K562 (cell line): ENCODE measurements around the gene H3-3A. TPM values are rescaled to one million over a fixed set of nuclear protein-coding genes. Genes with fewer than 3 reads are reported as not detected.
A peak's percentile ranks its signal among the peaks of the same experiment; 100 is the strongest.

ENCODE experiments used
- ATAC-seq: fragments of 200-7000 bp; cut with Tn5 transposase; 3 replicates; pipeline ENCODE4 v1.9.1; 2020; ENCODE audit warnings: moderate library complexity
- BruUV-seq: library from RNA; stranded (reverse); fragments of 400-500 nt; replicated peaks from 2 replicates; lab custom pipeline; 2021; lab: Mats Ljungman, UMichigan
- CTCF ChIA-PET: fragments of 300-600 bp; formaldehyde crosslinking; extraction: SDS; loops from one replicate; lab custom pipeline; 2021; ENCODE audit warnings: low intra/inter-chr PET ratio; lab: Yijun Ruan, JAX
- POLR2A ChIA-PET: fragments of 300-600, 350-650 bp; sonication (Branson Sonifier 250); formaldehyde crosslinking; extraction: SDS; loops from one replicate; lab custom pipeline; 2021; ENCODE audit warnings: antibody characterized with exemption, inconsistent platforms; lab: Yijun Ruan, JAX
- DNase-seq, 4 experiments: peaks; one replicate each; pipeline versions ENCODE4 v3.0.0 to v3.0.0-alpha.2; 2011 to 2018; ENCODE audit warnings: low spot score in 3 of 4, mixed read lengths in 3 of 4; ENCODE audit errors: extremely low read depth in 1 of 4
- FAIRE-seq: peaks from 2 replicates; lab custom pipeline; 2011; peaks lifted over from hg19 to GRCh38; lab: Jason Lieb, UNC
- H2AFZ ChIP-seq: 2 replicates; pipeline ENCODE4 v1.6.0; 2011; ENCODE audit warnings: low read depth, low read length, control low read depth, inconsistent platforms
- H3K27ac ChIP-seq: fragments of 200-600 bp; 3 replicates; pipeline ENCODE4 v1.8.0; 2011; ENCODE audit warnings: low read depth, mild to moderate bottlenecking, control low read depth, inconsistent platforms, low read length, moderate library complexity, mixed read lengths; ENCODE audit errors: extremely low read depth
- H3K27me3 ChIP-seq, 2 experiments: fragments of 300-600 bp in 1 of 2; 2 replicates in 1 of 2; 3 replicates in 1 of 2; pipeline versions ENCODE4 v1.6.0 to v1.8.0; 2011; ENCODE audit warnings: inconsistent platforms in 2 of 2, low read length in 2 of 2, mild to moderate bottlenecking in 1 of 2, mixed read lengths in 1 of 2, moderate library complexity in 1 of 2; ENCODE audit not compliant: control insufficient read depth in 2 of 2, insufficient read depth in 2 of 2
- H3K36me3 ChIP-seq: fragments of 300-600 bp; 3 replicates; pipeline ENCODE4 v1.8.0; 2011; ENCODE audit warnings: mild to moderate bottlenecking, low read length, inconsistent platforms; ENCODE audit not compliant: control insufficient read depth, insufficient read depth
- H3K4me1 ChIP-seq, 2 experiments: fragments of 200-600 bp in 1 of 2; replicated peaks in 1 of 2; 2 replicates in 1 of 2; 3 replicates in 1 of 2; pipeline versions ENCODE4 v1.5.1 to v1.8.0; 2011; ENCODE audit warnings: inconsistent platforms in 2 of 2, low read length in 2 of 2, mild to moderate bottlenecking in 1 of 2, mixed read lengths in 1 of 2, moderate library complexity in 1 of 2; ENCODE audit not compliant: control insufficient read depth in 2 of 2, insufficient read depth in 2 of 2
- H3K4me2 ChIP-seq: 2 replicates; pipeline ENCODE4 v1.6.1; 2011; ENCODE audit warnings: low read length, control low read depth, inconsistent platforms, mixed read lengths; ENCODE audit not compliant: insufficient read depth
- H3K4me3 ChIP-seq: fragments of 200-600 bp; sonication (generic), shearing (Covaris generic); 2 replicates; pipeline ENCODE4 v1.5.1; 2016; ENCODE audit warnings: control low read depth, inconsistent platforms
- H3K79me2 ChIP-seq: fragments of 200-600 bp; 3 replicates; pipeline ENCODE4 v1.8.0; 2011; ENCODE audit warnings: low read length, inconsistent platforms; ENCODE audit not compliant: control insufficient read depth, insufficient read depth
- H3K9ac ChIP-seq, 2 experiments: 2 replicates each; pipeline versions ENCODE4 v1.6.0 to v1.6.1; 2011; ENCODE audit warnings: low read depth in 2 of 2, low read length in 2 of 2, control low read depth in 1 of 2, inconsistent platforms in 1 of 2, mild to moderate bottlenecking in 1 of 2, mixed read lengths in 1 of 2; ENCODE audit not compliant: insufficient read depth in 1 of 2
- H3K9me1 ChIP-seq: one replicate; pipeline ENCODE4 v1.6.0; 2011; ENCODE audit warnings: inconsistent platforms, mild to moderate bottlenecking, low read length, moderate library complexity; ENCODE audit not compliant: control insufficient read depth, insufficient read depth
- H3K9me3 ChIP-seq: replicated peaks from 2 replicates; pipeline ENCODE4 v1.5.1; 2011; ENCODE audit warnings: low read depth, low read length, inconsistent platforms; ENCODE audit not compliant: control insufficient read depth, insufficient read depth
- H4K20me1 ChIP-seq: replicated peaks from 2 replicates; pipeline ENCODE4 v1.6.1; 2011; ENCODE audit warnings: low read length, inconsistent platforms, mixed read lengths; ENCODE audit not compliant: control insufficient read depth, insufficient read depth
- FOXM1 ChIP-seq, 2 experiments: fragments of 450-650 bp in 1 of 2; sonication (generic) in 1 of 2; formaldehyde crosslinking in 1 of 2; IDR thresholded peaks; 2 replicates each; pipeline versions ENCODE4 v1.6.1 to v1.9.0; 2017 to 2022; ENCODE audit warnings: low read depth in 2 of 2, mild to moderate bottlenecking in 2 of 2, missing genetic modification reagents in 1 of 2, moderate library complexity in 1 of 2
- GTF2E2 ChIP-seq: fragments of 200-800 bp; sonication (Bioruptor generic); IDR thresholded peaks from 2 replicates; pipeline ENCODE4 v1.6.1; 2016; ENCODE audit warnings: missing genetic modification characterization, missing compliant biosample characterization
- MEF2D ChIP-seq: conservative IDR thresholded peaks from 2 replicates; pipeline ENCODE4 v1.6.1; 2016; ENCODE audit warnings: low read depth, missing genetic modification characterization, missing compliant biosample characterization
- MEIS2 ChIP-seq: fragments of 450-650 bp; IDR thresholded peaks from 2 replicates; pipeline ENCODE4 v1.6.1; 2014; ENCODE audit warnings: mild to moderate bottlenecking; ENCODE audit not compliant: partially characterized antibody
- NCOA6 ChIP-seq: fragments of 450-650 bp; IDR thresholded peaks from 2 replicates; pipeline ENCODE4 v1.6.1; 2017; ENCODE audit warnings: mild to moderate bottlenecking
- SAFB ChIP-seq: fragments of 200-400 bp; formaldehyde crosslinking; IDR thresholded peaks from 2 replicates; pipeline ENCODE4 v1.6.1; 2017; ENCODE audit warnings: low read depth, low read length, borderline replicate concordance
- ZFX ChIP-seq: sonication (generic); formaldehyde crosslinking; IDR thresholded peaks from 2 replicates; pipeline ENCODE4 v1.8.0; 2022; ENCODE audit warnings: mild to moderate bottlenecking, missing genetic modification reagents, moderate library complexity
- WGBS: fragments of 100-300 bp; shearing (Covaris generic); methylation state at CpG from one replicate; pipeline ENCODE4 v1.1.6; 2016; ENCODE audit warnings: low coverage, mixed read lengths; ENCODE audit not compliant: insufficient coverage; ENCODE audit errors: missing lambda C conversion rate; 5-methylcytosine and 5-hydroxymethylcytosine counted together
- in situ Hi-C: fragments of 300-500 bp; cut with MboI; formaldehyde crosslinking; loops from 4 replicates; pipeline ENCODE4 v1.15.0; 2018; ENCODE audit warnings: inconsistent platforms, mixed read lengths
- intact Hi-C: fragments of 100-400 bp; cut with micrococcal nuclease; formaldehyde crosslinking; loops from 2 replicates; pipeline ENCODE4 v1.14.2; 2022
- polyA plus RNA-seq, 8 experiments: library from polyadenylated mRNA; depleted of rRNA in 4 of 8; stranded (reverse) in 5 of 8; unstranded in 3 of 8; fragments of >200 nt; fragmentation: Nextera tagmentation in 2 of 8; fragmentation: Illumina TruSeq in 1 of 8; extraction: Ambion mirVana in 2 of 8; extraction: Trizol in 1 of 8; gene quantifications; 2 replicates each; pipeline versions ENCODE4 v1.2.1 to v1.2.3, GENCODE V29; 2011 to 2014; ENCODE audit warnings: inconsistent platforms in 1 of 8, missing spikeins in 1 of 8
- total RNA-seq, 7 experiments: library from RNA; depleted of rRNA in 6 of 7; stranded (reverse); fragments of >200 nt in 6 of 7; fragmentation: Illumina TruSeq in 2 of 7; extraction: Trizol in 2 of 7; gene quantifications; 2 replicates each; pipeline versions ENCODE4 v1.2.1 to v1.2.3, GENCODE V29; 2011 to 2021; ENCODE audit warnings: low replicate concordance in 1 of 7
- TF ChIP-seq, protein P1 (sequence below), 2 experiments: fragments of 450-650 bp; formaldehyde crosslinking in 1 of 2; IDR thresholded peaks; 2 replicates each; pipeline versions ENCODE4 v1.4.0 to v1.6.1; 2014 to 2020; ENCODE audit warnings: mild to moderate bottlenecking in 2 of 2, borderline replicate concordance in 1 of 2, low read depth in 1 of 2

The H3-3A gene
- total and polyA plus RNA-seq, 9 of the 15 experiments (the other 6 are each of a cell fraction or from before 2014, with no cell fraction given): 426 to 1,083 (median 591) TPM

DNA sequence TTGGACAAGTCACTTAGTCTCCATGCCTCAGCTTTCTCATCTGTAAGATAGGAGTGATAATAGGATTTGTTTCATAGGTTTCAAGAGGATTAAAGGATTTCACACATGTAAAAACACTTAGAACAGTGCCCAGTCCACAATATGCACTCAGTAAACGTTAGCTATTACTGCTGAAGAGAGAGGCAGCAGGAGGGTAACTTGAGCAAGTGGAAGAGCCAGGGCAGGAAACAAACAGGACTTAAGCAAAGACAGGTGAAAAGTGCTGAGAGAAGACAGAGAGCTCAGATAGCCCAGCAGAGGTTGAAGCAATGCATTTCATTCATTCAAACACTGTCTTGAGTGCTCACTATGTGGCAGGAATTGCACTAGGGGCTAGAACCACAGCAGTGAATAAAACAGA is 21.1 kb upstream of the H3-3A start:
- no peaks in the 10 kb centered on the region for H3K36me3 ChIP-seq
- whole genome bisulfite sequencing: 5% methylated on average over 1 of the region's 1 CpG
- BruUV-seq: no TSS peak
- H3K9ac ChIP-seq: no peak overlapping the region; a peak in 1 of 4 replicates
- H3K4me3 ChIP-seq: no peak overlapping the region
- ChIA-PET CTCF (no interaction called here), POLR2A (interaction anchor here (0.6 to 1.3 kb wide), 7 partner anchors 9 to 360 kb away, joined by 3 to 6 read pairs (median 4); partner anchors contain the start of genes H3-3A and SDE2)
- H3K79me2 ChIP-seq: no peaks in the 10 kb centered on the region
- DNase-seq: no peak
- peak; percentile 30 for ATAC-seq
- no peak overlapping the region for H3K4me2 ChIP-seq
- in situ Hi-C loops (no loop called here), intact Hi-C loops (no loop called here)
- TF ChIP-seq NCOA6 (no peak), ZFX (CRISPR knock-in tag) (no peak), MEF2D (no peak), GTF2E2 (tag) (no peak), FOXM1 (IDR thresholded peaks at IDR 0.05; ENCODE audit: low read depth) (no peak), FOXM1 (CRISPR knock-in tag; IDR thresholded peaks at IDR 0.05; ENCODE audit: low read depth) (no peak), SAFB (no peak), MEIS2 (no peak)
- TF ChIP-seq, protein P1, sequence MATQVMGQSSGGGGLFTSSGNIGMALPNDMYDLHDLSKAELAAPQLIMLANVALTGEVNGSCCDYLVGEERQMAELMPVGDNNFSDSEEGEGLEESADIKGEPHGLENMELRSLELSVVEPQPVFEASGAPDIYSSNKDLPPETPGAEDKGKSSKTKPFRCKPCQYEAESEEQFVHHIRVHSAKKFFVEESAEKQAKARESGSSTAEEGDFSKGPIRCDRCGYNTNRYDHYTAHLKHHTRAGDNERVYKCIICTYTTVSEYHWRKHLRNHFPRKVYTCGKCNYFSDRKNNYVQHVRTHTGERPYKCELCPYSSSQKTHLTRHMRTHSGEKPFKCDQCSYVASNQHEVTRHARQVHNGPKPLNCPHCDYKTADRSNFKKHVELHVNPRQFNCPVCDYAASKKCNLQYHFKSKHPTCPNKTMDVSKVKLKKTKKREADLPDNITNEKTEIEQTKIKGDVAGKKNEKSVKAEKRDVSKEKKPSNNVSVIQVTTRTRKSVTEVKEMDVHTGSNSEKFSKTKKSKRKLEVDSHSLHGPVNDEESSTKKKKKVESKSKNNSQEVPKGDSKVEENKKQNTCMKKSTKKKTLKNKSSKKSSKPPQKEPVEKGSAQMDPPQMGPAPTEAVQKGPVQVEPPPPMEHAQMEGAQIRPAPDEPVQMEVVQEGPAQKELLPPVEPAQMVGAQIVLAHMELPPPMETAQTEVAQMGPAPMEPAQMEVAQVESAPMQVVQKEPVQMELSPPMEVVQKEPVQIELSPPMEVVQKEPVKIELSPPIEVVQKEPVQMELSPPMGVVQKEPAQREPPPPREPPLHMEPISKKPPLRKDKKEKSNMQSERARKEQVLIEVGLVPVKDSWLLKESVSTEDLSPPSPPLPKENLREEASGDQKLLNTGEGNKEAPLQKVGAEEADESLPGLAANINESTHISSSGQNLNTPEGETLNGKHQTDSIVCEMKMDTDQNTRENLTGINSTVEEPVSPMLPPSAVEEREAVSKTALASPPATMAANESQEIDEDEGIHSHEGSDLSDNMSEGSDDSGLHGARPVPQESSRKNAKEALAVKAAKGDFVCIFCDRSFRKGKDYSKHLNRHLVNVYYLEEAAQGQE (IDR thresholded peaks at IDR 0.05; ENCODE audit: borderline replicate concordance): no peak
- TF ChIP-seq, protein P1 (CRISPR knock-in tag; IDR thresholded peaks at IDR 0.05; ENCODE audit: low read depth): no peak
- no peaks in the 10 kb centered on the region for H4K20me1 ChIP-seq
- H3K27ac ChIP-seq: no peak overlapping the region
- FAIRE-seq: no peak
- H2AFZ ChIP-seq: no peak overlapping the region
- no peaks in the 10 kb centered on the region for H3K27me3 ChIP-seq
- H3K9me3 ChIP-seq: no peaks in the 10 kb centered on the region
- H3K9me1 ChIP-seq: no peaks in the 10 kb centered on the region
- H3K4me1 ChIP-seq: no peaks in the 10 kb centered on the region
